ENCODE results near the gene IL5RA. TPM values are rescaled to one million over a fixed set of nuclear protein-coding genes. Genes with fewer than 3 reads are reported as not detected.

IL5RA gene
- total and polyA plus RNA-seq, 9 of the 15 experiments (the other 6 are each of a cell fraction or from before 2014, with no cell fraction given) = 0.07 to 0.28 (median 0.14) TPM; not detected in 4

GRCh38 chr3:3101660-3102458, 8.3 kb downstream of the IL5RA start:
- peaks cover 10 to 18% of the 10 kb centered on the region in 2 experiments; a peak in 3 of 5 replicates for H3K27me3 ChIP-seq (ENCODE audit: control insufficient read depth in 2 of 2, insufficient read depth in 2 of 2, low read length in 2 of 2)
- no peak overlapping the region for H3K4me3 ChIP-seq
- H3K79me2 ChIP-seq (ENCODE audit: control insufficient read depth, insufficient read depth, low read length) = no peaks in the 10 kb centered on the region
- no peak overlapping the region for H2AFZ ChIP-seq (ENCODE audit: low read depth, low read length)
- no peak overlapping the region for H3K4me2 ChIP-seq (ENCODE audit: insufficient read depth, low read length)
- H3K9me1 ChIP-seq (ENCODE audit: control insufficient read depth, insufficient read depth, low read length) = no peaks in the 10 kb centered on the region
- DNase-seq (ENCODE audit: extremely low read depth in 1 of 4, low spot score in 3 of 4) (no peak), ATAC-seq (no peak), FAIRE-seq (no peak)
- ChIA-PET CTCF (ENCODE audit: low intra/inter-chr PET ratio) (no interaction called here), POLR2A (interaction anchor here (1.3 kb wide), 1 partner anchor 8 kb away, joined by 6 read pairs; the partner anchor contains the start of gene IL5RA)
- no TSS peak for BruUV-seq (replicated peaks)
- in situ Hi-C loops (cut with MboI) (no loop called here), intact Hi-C loops (cut with micrococcal nuclease) (no loop called here)
- H3K4me1 ChIP-seq (replicated peaks in 1 of 2; ENCODE audit: control insufficient read depth in 2 of 2, insufficient read depth in 2 of 2, low read length in 2 of 2) = no peaks in the 10 kb centered on the region; a peak in 1 of 5 replicates
- WGBS (ENCODE audit: insufficient coverage, low coverage, missing lambda C conversion rate) = 3% methylated on average over 6 of the region's 6 CpGs
- H3K27ac ChIP-seq (ENCODE audit: extremely low read depth, low read depth, low read length) = no peak overlapping the region
- no peaks in the 10 kb centered on the region for H3K36me3 ChIP-seq (ENCODE audit: control insufficient read depth, insufficient read depth, low read length)
- H3K9me3 ChIP-seq (replicated peaks; ENCODE audit: control insufficient read depth, insufficient read depth, low read depth, low read length) = no peaks in the 10 kb centered on the region
- TF ChIP-seq ZNF830 (CRISPR knock-in tag; IDR thresholded peaks at IDR 0.05) (no peak), HNRNPH1 (optimal IDR thresholded peaks at IDR 0.05; ENCODE audit: low read depth, low read length) (no peak), SIN3A (IDR thresholded peaks at IDR 0.05; ENCODE audit: borderline replicate concordance in 2 of 2, control insufficient read depth in 1 of 2, low read depth in 2 of 2, low read length in 2 of 2) (no peak), CCNT2 (IDR thresholded peaks at IDR 0.05; ENCODE audit: borderline replicate concordance, extremely low read depth, insufficient read length, low read depth, low read length) (no peak), ZNF668 (CRISPR knock-in tag; IDR thresholded peaks at IDR 0.05) (no peak), RUNX1 (IDR thresholded peaks at IDR 0.05; ENCODE audit: low read depth) (no peak), CTBP1 (IDR thresholded peaks at IDR 0.05; ENCODE audit: borderline replicate concordance) (no peak), NUFIP1 (IDR thresholded peaks at IDR 0.05; ENCODE audit: partially characterized antibody) (no peak), TEAD2 (tag; IDR thresholded peaks at IDR 0.05) (no peak), ZNF766 (CRISPR knock-in tag; conservative IDR thresholded peaks at IDR 0.05) (no peak), ETS2 (tag; IDR thresholded peaks at IDR 0.05; ENCODE audit: borderline replicate concordance, poor library complexity, severe bottlenecking) (no peak), POLR2AphosphoS2 (IDR thresholded peaks at IDR 0.05; ENCODE audit: low read length) (no peak), ZNF551 (CRISPR knock-in tag; IDR thresholded peaks at IDR 0.05) (no peak)
- TF ChIP-seq, protein P1, sequence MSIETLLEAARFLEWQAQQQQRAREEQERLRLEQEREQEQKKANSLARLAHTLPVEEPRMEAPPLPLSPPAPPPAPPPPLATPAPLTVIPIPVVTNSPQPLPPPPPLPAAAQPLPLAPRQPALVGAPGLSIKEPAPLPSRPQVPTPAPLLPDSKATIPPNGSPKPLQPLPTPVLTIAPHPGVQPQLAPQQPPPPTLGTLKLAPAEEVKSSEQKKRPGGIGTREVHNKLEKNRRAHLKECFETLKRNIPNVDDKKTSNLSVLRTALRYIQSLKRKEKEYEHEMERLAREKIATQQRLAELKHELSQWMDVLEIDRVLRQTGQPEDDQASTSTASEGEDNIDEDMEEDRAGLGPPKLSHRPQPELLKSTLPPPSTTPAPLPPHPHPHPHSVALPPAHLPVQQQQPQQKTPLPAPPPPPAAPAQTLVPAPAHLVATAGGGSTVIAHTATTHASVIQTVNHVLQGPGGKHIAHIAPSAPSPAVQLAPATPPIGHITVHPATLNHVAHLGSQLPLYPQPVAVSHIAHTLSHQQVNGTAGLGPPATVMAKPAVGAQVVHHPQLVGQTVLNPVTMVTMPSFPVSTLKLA (conservative IDR thresholded peaks at IDR 0.05) = no peak
- H3K9ac ChIP-seq (ENCODE audit: insufficient read depth in 1 of 2, low read depth in 2 of 2, low read length in 2 of 2) = no peak overlapping the region
- no peaks in the 10 kb centered on the region for H4K20me1 ChIP-seq (replicated peaks; ENCODE audit: control insufficient read depth, insufficient read depth, low read length)

All from K562 (cell line).